Lung (tissue), 12 donors: ENCODE data around the gene BABAM2. TPM values are rescaled to one million over a fixed set of nuclear protein-coding genes. Genes with fewer than 3 reads are reported as not detected.

Experiments
- ATAC-seq: fragments of 200-7000 bp; cut with Tn5 transposase; one replicate; pipeline ENCODE4 v1.9.1; 2020; ENCODE audit warnings: moderate number of reproducible peaks; ENCODE audit not compliant: insufficient read depth, low FRiP score
- DNase-seq, 3 donors: peaks; one replicate each; pipeline ENCODE4 v3.0.0-alpha.2; 2013 to 2017
- H3K27ac ChIP-seq, 2 donors: one replicate each; pipeline ENCODE4 v1.5.1; 2013; ENCODE audit warnings: mild to moderate bottlenecking in 2 of 2, moderate library complexity in 2 of 2, control low read depth in 1 of 2, inconsistent platforms in 1 of 2, low read depth in 1 of 2, low read length in 1 of 2
- H3K27me3 ChIP-seq, 3 donors: one replicate each; pipeline ENCODE4 v1.5.1; 2013; ENCODE audit warnings: low read length in 2 of 3; ENCODE audit not compliant: control insufficient read depth in 3 of 3, insufficient read depth in 3 of 3
- H3K36me3 ChIP-seq, 4 donors: one replicate each; pipeline ENCODE4 v1.5.1; 2013; ENCODE audit warnings: low read length in 4 of 4, mild to moderate bottlenecking in 1 of 4, moderate library complexity in 1 of 4; ENCODE audit not compliant: control insufficient read depth in 4 of 4, insufficient read depth in 4 of 4
- H3K4me1 ChIP-seq, 5 donors: one replicate each; pipeline ENCODE4 v1.5.1; 2013; ENCODE audit warnings: low read length in 5 of 5, mild to moderate bottlenecking in 2 of 5, moderate library complexity in 1 of 5; ENCODE audit not compliant: control insufficient read depth in 5 of 5, insufficient read depth in 5 of 5
- H3K4me3 ChIP-seq: one replicate; pipeline ENCODE4 v1.5.1; 2013; ENCODE audit warnings: mild to moderate bottlenecking, control low read depth, moderate library complexity
- H3K9ac ChIP-seq, 2 donors: one replicate each; pipeline ENCODE4 v1.5.1; 2013; ENCODE audit warnings: low read length in 2 of 2, control low read depth in 1 of 2; ENCODE audit not compliant: insufficient read depth in 1 of 2
- H3K9me3 ChIP-seq, 4 donors: one replicate each; pipeline ENCODE4 v1.5.1; 2013; ENCODE audit warnings: low read length in 3 of 4, mild to moderate bottlenecking in 1 of 4, moderate library complexity in 1 of 4; ENCODE audit not compliant: control insufficient read depth in 4 of 4, insufficient read depth in 3 of 4
- CTCF ChIP-seq: IDR thresholded peaks from 2 replicates; pipeline ENCODE4 v1.5.1; 2012; ENCODE audit warnings: mild to moderate bottlenecking; ENCODE audit errors: control extremely low read depth, extremely low read depth
- WGBS, 2 donors: extraction: QIAGEN DNeasy Blood & Tissue Kit; methylation state at CpG; one replicate each; pipeline ENCODE4 v1.1.7; 2013; 5-methylcytosine and 5-hydroxymethylcytosine counted together
- polyA plus RNA-seq, 2 donors: library from polyadenylated mRNA; stranded (reverse); fragments of 200-250 nt; gene quantifications; one replicate each; pipeline ENCODE4 v1.2.1, GENCODE V29; 2013
- total RNA-seq, 2 donors: library from RNA; depleted of rRNA in 1 of 2; stranded (reverse); fragments of >200 nt in 1 of 2; gene quantifications; one replicate each; pipeline ENCODE4 v1.2.1, GENCODE V29; 2014 to 2021
- donor health status: control.
- donor health status: control.
- donor health status: Bipolar disorder and iron deficiency.
- donor health status: healthy.
- donor health status: DM: yes; HTN: yes; CAD: no.

BABAM2 gene
- total and polyA plus RNA-seq, 4 donors: 19.0 to 43.3 (median 33.7) TPM

- DNase-seq (peak; percentile 95 to 98 (median 96)), ATAC-seq (no peak)
- no peaks in the 10 kb centered on the region for H3K27me3 ChIP-seq
- H3K9me3 ChIP-seq: peaks cover 0 to 2% (median 0%) of the 10 kb centered on the region in 4 donors
- H3K4me3 ChIP-seq: no peak overlapping the region
- WGBS, 2 donors: 43 to 47% methylated on average over 17 of the region's 17 CpGs
- no peak for TF ChIP-seq CTCF
- H3K4me1 ChIP-seq: peaks cover 0 to 45% (median 20%) of the 10 kb centered on the region in 5 donors
- H3K36me3 ChIP-seq: no peaks in the 10 kb centered on the region
- H3K9ac ChIP-seq: peak overlapping the region in 1 of 2 donors; percentile 47
- H3K27ac ChIP-seq: peak overlapping the region; percentile 52 to 89
These were observed 465.8 kb downstream of the BABAM2 start for GRCh38 chr2:28356095-28356911.

- no peak overlapping the region for H3K9ac ChIP-seq
- no peaks in the 10 kb centered on the region for H3K27me3 ChIP-seq
- H3K27ac ChIP-seq: peak overlapping the region in 1 of 2 donors; percentile 89
- WGBS, 2 donors: 93 to 96% methylated on average over 5 of the region's 5 CpGs
- TF ChIP-seq CTCF: no peak
- H3K9me3 ChIP-seq: peaks cover 0 to 2% (median 0%) of the 10 kb centered on the region in 4 donors
- H3K4me1 ChIP-seq: peaks cover 0 to 48% (median 20%) of the 10 kb centered on the region in 5 donors
- ATAC-seq (no peak), DNase-seq (no peak)
- no peak overlapping the region for H3K4me3 ChIP-seq
- H3K36me3 ChIP-seq: no peaks in the 10 kb centered on the region
These were observed 466.5 kb downstream of the BABAM2 start for GRCh38 chr2:28357055-28357454.

GRCh38 chr2:28357948-28358667 lies 467.6 kb downstream of the BABAM2 start:
- Histone ChIP-seq H3K9ac (no peak overlapping the region), H3K4me3 (no peak overlapping the region), H3K4me1 (peaks cover 0 to 45% (median 20%) of the 10 kb centered on the region in 5 donors), H3K27ac (no peak overlapping the region), H3K9me3 (no peaks in the 10 kb centered on the region), H3K36me3 (no peaks in the 10 kb centered on the region), H3K27me3 (no peaks in the 10 kb centered on the region)
- 74 to 87% methylated on average over 19 of the region's 19 CpGs for WGBS, 2 donors
- ATAC-seq (no peak), DNase-seq (no peak)
- no peak for TF ChIP-seq CTCF
